Activated CD4-positive, alpha-beta T cell treated with anti-CD3 and anti-CD28 coated beads, Interleukin-2, Interleukin-6, amounts not matched to agents 100 ng/mL and 50 ng/mL, durations not matched to agents 16 hours and 8 hours (primary cell): ENCODE measurements around the gene TBC1D5.
"Not testable (repeated sequence)": the region's sequence is repeated elsewhere in the genome, so short reads cannot be mapped to it uniquely, and the experiment has no call there.

ENCODE experiments used
- DNase-seq: peaks from one replicate; pipeline ENCODE4 v3.0.0-alpha.2; 2020

Gene TBC1D5, protein sequence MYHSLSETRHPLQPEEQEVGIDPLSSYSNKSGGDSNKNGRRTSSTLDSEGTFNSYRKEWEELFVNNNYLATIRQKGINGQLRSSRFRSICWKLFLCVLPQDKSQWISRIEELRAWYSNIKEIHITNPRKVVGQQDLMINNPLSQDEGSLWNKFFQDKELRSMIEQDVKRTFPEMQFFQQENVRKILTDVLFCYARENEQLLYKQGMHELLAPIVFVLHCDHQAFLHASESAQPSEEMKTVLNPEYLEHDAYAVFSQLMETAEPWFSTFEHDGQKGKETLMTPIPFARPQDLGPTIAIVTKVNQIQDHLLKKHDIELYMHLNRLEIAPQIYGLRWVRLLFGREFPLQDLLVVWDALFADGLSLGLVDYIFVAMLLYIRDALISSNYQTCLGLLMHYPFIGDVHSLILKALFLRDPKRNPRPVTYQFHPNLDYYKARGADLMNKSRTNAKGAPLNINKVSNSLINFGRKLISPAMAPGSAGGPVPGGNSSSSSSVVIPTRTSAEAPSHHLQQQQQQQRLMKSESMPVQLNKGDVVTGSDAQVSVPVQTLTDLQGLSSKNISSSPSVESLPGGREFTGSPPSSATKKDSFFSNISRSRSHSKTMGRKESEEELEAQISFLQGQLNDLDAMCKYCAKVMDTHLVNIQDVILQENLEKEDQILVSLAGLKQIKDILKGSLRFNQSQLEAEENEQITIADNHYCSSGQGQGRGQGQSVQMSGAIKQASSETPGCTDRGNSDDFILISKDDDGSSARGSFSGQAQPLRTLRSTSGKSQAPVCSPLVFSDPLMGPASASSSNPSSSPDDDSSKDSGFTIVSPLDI

GRCh38 chr3:17742102-17742879 is at the start of gene TBC1D5:
TBC1D5 (minus strand) TSS chr3:17742631; CDS start chr3:17508570, 234,061 bp downstream.
- peak; percentile 97 for DNase-seq

GRCh38 chr3:17783426-17783825 is 41.0 kb upstream of the TBC1D5 start:
- no peak for DNase-seq

DNA sequence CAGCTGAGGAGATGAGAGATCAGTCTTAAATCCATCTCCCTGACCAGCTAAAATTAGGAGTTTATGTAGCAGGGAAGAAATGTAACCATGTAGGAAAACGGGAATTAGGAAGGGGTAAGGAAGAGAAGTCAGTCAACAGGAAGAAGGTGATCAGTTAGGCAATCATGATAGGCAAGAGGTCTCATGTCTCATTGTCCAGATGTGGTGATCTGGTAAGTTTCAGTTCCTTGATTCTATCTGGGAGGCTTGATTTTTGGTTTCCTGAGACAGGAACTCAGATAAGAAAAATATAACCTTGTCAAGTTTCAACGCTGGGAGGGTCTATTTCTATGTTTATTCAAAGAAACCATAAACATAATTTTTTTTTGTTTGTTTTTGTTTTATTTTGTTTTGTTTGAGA is 40.3 kb upstream of the TBC1D5 start:
- no peak for DNase-seq

- DNase-seq, result not testable (repeated sequence)
Observed at GRCh38 chr3:17780369-17780768, 37.9 kb upstream of the TBC1D5 start.

DNA sequence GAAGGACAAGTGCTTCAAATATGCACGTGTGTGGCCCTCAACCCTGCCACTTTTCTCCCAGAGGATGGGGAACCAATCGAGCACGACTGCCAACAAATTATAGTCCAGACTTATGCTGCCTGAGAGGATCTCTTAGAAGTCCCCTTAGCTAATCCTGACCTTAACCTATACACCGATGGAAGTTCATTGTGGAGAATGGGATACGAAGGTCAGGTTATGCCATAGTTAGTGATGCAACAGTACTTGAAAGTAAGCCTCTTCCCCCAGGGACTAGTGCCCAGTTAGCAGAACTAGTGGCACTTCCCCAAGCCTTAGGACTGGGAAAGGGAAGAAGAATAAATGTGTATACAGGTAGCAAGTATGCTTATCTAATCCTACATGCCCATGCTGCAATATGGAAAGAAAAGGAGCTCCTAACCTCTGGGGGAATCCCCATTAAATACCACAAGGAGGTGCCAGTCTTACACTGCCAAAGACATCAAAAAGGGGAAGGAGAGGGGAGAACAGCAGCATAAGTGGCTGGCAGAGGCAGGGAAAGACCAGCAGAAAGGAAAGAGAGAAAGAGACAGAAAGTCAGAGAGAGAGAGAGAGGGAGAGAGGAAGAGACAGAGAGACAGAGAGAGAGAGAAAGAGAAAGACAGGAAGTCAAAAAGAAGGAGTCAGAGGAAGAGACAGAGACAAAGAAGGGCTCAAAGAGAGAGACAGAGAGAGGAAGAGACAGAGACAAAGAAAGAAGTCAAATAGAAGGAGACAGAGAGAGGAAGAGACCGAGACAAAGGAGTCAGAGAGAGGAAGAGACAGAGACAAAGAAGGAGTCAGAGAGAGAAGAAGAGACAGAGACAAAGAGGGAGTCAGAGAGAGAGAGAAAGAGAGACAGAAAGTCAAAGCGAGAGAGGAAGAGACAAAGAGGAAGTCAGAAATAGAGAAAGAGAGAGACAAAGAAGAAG is 37.1 kb upstream of the TBC1D5 start:
- DNase-seq, result peak; percentile 5

- not testable (repeated sequence) for DNase-seq
Observed at GRCh38 chr3:17777326-17777725, 34.9 kb upstream of the TBC1D5 start.

GRCh38 chr3:17775073-17775472 is 32.6 kb upstream of the TBC1D5 start:
- no peak for DNase-seq

- DNase-seq, result peak; percentile 62
Observed at GRCh38 chr3:17774180-17774910, 31.9 kb upstream of the TBC1D5 start.

DNA sequence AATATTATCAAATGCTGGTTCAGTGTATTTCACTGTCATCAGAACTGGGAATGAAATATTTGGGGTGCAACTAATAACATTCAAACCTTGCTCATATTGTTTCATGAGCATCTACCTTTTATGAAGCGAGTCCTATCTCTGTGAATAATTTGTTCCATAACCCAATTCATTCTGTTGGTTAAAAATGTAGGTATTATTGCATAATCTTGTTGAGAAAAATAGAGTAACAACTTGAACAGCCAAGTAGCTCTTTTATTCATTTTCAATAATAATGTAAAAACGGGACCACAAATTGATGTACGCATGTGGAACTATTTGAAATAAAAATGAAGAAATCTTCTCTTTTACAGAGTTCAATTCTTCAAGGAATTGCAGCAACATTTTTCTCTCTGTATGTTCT is 30.1 kb upstream of the TBC1D5 start:
- DNase-seq, result no peak

DNA sequence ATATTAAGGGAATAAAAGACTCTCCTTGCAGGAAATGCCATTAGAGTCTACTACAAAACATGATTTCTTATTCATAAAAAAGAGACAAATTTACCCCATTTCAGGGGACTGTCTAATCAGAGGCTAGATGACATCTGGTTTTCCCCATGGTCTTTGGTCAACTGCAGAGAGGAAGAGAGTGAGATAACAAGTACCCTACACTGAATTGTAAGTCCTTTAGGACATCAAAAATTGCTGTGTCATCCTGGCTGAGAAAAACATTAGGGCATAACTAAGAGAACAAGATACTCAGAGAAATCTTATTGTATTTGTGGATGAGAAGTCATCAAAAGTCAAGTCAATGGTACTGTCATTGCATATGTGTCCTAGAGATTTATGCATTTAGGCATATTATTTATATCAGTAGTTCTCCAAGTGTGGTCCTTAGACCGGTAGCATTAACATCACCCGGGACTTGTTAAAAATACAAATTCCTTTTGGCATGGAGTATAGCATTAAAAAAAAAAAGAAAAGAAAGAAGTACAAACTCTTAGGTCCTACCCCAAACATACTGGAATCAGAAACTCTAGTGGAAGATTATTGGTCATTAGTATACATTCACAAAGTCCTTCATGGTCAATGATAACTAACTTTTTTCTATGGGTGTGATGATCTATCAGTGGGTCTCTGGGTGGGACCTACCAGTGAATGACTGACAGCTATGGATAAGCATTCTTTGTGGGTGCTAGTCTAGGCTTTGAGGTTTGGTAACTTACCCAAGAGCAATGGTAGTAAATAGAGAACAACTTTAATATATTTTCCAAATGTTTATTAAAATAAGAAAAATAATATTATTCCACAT is 29.0 kb upstream of the TBC1D5 start:
- no peak for DNase-seq

DNA sequence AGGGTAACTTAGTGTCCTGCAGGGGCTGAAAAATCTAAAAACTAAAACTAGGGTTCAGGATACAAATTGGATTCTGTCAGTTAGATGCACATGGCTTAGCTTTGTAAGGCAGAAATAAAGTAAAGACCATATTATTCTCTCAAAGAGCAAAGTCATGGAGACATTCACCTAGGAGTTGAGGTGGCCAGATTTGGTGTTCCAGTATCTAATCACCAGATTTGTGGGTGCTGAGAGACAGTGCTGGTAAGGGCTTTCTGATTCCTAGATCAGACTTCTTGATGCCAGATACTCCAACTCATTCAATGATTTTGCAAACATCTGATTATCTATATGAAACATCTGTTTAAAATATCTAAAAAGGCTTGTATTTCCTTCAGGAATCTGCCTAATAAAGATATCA is 28.3 kb upstream of the TBC1D5 start:
- no peak for DNase-seq

DNA sequence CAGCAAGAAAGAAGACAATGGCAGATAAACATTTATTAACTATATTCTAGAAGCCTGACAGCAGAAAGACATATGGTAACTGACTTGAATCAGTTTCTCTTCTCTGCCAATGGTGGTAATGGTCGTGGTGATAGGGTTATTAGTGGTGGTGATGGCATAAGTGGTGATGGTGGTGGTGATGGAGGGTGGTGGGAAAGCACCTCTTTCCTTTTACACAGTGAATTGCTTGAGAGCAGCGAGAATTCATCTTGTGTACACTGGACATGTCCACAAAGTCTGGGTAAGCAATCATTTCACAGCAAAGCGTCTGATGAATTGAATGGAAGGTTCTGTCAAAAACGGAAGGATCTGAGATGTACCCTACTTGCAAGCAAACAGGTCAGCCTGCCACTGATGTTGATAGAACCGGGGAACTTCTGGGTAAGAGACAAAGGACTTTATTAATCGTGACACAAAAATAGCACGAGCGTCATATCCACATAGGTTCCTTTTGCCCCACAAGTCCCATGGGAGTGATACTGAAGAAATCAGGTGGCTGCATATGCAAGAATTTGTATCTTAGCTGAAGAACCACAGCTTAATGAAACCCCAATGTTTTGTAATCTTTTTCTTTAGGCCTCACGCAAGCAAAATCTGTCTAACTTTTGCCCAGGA is 23.5 kb upstream of the TBC1D5 start:
- no peak for DNase-seq

DNA sequence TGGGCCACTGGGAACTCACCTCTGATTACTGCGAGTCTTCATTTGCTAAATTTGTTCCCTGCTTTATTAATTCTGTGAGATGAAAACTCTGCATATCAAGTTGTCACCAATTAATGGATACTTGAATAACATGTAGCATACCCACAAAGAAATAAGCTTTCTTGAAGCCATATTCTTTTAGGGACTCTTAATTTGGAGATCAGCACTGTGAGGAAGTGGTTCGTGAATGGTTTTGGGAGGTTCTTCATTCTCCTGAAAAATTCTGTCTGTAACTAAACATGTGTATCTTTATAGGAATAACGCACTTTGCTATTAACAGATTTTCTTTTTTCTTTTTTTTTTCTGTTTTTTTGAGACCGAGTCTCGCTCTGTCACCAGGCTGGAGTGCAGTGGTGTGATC is 19.1 kb upstream of the TBC1D5 start:
- DNase-seq, result no peak

GRCh38 chr3:17759901-17760300 is 17.5 kb upstream of the TBC1D5 start:
- no peak for DNase-seq

- DNase-seq, result no peak
Observed at GRCh38 chr3:17755836-17756235, 13.4 kb upstream of the TBC1D5 start.

GRCh38 chr3:17753632-17753992 is 11.2 kb upstream of the TBC1D5 start:
- no peak for DNase-seq

DNA sequence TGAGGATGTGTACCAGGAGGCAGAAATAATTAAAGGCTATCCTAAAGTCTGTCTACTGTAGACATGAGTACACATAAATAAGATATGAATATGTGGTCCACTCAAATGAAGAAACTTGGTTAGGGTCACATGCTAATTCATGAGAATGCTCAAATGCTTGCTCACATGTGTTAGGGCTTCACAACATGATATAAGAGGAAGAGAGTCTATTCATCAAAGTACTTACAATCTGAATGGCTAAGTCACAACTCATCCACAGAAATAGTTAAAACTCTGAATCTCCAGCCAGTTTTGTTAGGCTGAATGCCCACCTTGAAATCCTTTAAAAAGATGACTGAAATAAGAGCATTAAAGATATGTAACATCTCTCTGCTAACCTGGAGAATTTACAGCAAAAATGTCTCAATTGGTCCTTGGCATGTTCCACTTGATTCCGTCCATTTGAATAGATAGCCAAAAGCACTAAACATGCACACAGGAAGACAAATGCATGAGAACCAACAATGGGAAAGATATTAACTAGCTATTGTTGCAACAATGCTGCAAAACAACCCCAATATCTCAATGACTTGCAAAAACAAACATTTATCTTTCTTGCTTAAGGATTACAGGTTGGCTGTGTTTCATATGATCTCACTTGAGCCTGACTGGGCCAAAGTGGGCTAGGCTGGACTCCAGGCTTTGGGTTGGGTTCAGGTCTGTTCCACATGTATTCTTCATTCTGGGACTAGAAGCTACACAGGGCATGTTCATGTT is 10.6 kb upstream of the TBC1D5 start:
- DNase-seq, result no peak

DNA sequence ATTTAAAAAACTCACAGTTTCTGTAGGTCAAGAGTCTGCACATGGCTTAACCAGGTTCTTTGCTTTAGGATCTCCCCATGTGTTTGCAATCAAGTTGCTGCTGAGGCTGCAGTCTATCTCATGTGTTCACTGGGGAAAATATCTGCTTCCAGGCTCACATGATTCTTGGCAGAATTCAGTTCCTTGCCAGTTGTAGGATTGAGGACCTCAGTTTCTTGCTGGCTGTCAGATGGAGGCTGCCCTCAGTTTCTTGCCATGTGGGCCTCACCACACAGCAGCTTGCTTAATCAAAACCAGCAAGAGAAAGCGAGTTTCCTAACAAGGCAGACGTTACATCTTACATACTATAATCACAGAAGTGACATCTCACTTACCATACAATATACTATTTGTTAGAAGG is 10.0 kb upstream of the TBC1D5 start:
- DNase-seq, result no peak

DNA sequence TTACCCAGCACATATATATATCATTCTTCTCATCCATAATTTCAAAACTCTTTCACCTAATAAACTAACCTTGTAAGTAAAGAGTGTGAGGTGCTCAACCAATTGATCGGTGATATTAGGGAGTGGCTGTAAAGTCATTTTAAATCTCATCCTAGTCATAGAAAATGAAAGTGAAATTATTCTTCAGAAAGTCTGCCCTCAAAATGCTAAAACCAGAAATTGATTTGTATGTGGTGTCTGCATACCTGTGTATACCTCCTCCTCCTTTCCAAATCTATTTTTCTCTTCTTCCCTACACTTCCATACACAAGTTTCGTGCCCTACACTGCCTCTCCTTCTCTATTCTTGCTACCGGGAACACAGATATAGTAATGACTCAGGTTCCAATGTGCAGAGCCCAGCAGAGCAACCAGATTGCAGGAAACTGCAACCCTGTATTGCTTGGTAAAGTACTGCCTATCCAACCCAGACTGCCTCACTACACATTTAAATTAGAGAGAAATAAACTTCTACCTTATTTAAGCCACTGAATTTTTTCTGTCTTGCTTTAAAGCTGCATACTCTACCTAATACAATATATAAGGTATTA is 7.4 kb upstream of the TBC1D5 start:
- peak; percentile 30 for DNase-seq
